A549 (cell line): ENCODE results near the gene PGLYRP1.

Source experiments
- CHD4 ChIP-seq: fragments of 200-600 bp; sonication (generic); IDR thresholded peaks from 2 replicates; pipeline ENCODE4 v1.6.1; 2016; ENCODE audit warnings: antibody characterized with exemption, mild to moderate bottlenecking, borderline replicate concordance
- CTCF ChIP-seq: fragments of >200 bp; sonication (Bioruptor Twin); formaldehyde crosslinking; IDR thresholded peaks from 3 replicates; pipeline ENCODE4 v1.5.1; 2016
- EHMT2 ChIP-seq: fragments of 200-600 bp; sonication (generic); IDR thresholded peaks from 2 replicates; pipeline ENCODE4 v1.6.1; 2016; ENCODE audit warnings: antibody characterized with exemption, low read depth, mild to moderate bottlenecking, moderate library complexity
- JUN ChIP-seq, 2 experiments: fragments of >200 bp; sonication (Bioruptor Twin); formaldehyde crosslinking; IDR thresholded peaks; 2 replicates in 1 of 2; 3 replicates in 1 of 2; pipeline ENCODE4 v1.6.1; 2016 to 2017
- MAFK ChIP-seq: fragments of 450-650 bp; IDR thresholded peaks from 2 replicates; pipeline ENCODE4 v1.6.1; 2014; ENCODE audit not compliant: partially characterized antibody
- MAX ChIP-seq: IDR thresholded peaks from 2 replicates; pipeline ENCODE4 v1.6.1; 2012
- NR3C1 ChIP-seq: fragments of >200 bp; sonication (Bioruptor Twin); formaldehyde crosslinking; IDR thresholded peaks from 3 replicates; pipeline ENCODE4 v1.6.1; 2017
- PHF8 ChIP-seq: fragments of 200-600 bp; sonication (generic); IDR thresholded peaks from 2 replicates; pipeline ENCODE4 v1.6.1; 2016; ENCODE audit warnings: low read depth, mild to moderate bottlenecking, antibody characterized with exemption, moderate library complexity, borderline replicate concordance
- POLR2A ChIP-seq: IDR thresholded peaks from 2 replicates; pipeline ENCODE4 v1.6.1; 2012; ENCODE audit warnings: mild to moderate bottlenecking, low read length
- RFX5 ChIP-seq: fragments of 450-650 bp; IDR thresholded peaks from 2 replicates; pipeline ENCODE4 v1.7.1; 2014; ENCODE audit warnings: antibody characterized with exemption, mild to moderate bottlenecking, moderate library complexity

- no peak for TF ChIP-seq CHD4
- no peak for TF ChIP-seq MAX
- no peak for TF ChIP-seq RFX5
- TF ChIP-seq POLR2A = no peak
- no peak for TF ChIP-seq CTCF
- TF ChIP-seq PHF8 = no peak
- no peak for TF ChIP-seq JUN (IDR thresholded peaks at IDR 0.05)
- no peak for TF ChIP-seq MAFK
- no peak for TF ChIP-seq EHMT2
- no peak for TF ChIP-seq NR3C1
These were observed at the start of gene PGLYRP1 for GRCh38 chr19:46022431-46023310.
